ENCODE results near the gene TMEM132A.

TMEM132A gene

DNA sequence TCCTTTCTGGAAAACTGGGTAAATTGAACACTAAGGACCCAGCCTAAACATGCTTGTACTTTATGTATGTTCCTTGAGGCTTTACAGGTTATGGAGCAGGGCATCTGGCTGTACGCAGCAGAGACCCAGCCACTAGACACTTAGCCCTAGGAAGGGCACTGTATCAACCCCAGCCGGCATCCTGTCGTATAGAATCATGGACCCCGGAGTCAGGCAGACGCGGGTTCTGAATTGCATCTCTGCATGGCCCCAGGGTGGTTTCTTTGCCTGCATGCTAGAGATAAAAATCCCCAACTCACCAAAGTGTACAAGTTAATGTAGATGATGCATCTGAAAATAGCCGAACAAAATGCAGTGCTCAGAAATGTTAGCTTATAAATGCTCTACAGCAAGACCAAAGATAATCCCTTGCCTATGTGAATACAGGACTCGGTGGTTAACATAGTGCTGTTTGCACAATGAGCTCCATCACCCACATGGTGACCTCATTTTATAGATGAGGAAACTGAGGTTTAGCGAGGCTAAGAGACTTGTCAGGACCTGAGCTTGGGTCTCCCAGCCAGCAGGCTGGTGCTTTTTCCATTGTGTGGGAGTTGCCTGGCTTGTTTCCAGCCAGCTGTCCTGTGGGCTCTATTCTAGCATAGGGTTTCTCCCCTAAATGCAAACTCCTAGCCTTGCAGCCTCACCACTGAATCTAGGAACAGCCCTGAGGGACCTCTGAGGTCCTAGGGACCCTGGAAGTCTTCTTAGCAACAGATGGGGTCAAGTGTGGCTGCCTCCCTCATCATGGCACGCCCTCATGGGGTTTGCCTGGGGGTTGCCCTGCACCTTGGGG, 54.5 kb downstream of the TMEM132A start:
- Histone ChIP-seq H3K36me3 (ENCODE audit: control insufficient read depth, insufficient read depth, low read length) (no peaks in the 10 kb centered on the region), H3K9ac (ENCODE audit: low read length) (no peak overlapping the region), H3K27me3 (ENCODE audit: control insufficient read depth, insufficient read depth, low read length) (no peaks in the 10 kb centered on the region), H3K4me3 (ENCODE audit: low read length) (no peak overlapping the region), H3K9me3 (ENCODE audit: control insufficient read depth, low read length) (no peaks in the 10 kb centered on the region), H3K4me1 (ENCODE audit: control insufficient read depth, insufficient read depth, low read length) (peaks cover 4% of the 10 kb centered on the region)

DNA sequence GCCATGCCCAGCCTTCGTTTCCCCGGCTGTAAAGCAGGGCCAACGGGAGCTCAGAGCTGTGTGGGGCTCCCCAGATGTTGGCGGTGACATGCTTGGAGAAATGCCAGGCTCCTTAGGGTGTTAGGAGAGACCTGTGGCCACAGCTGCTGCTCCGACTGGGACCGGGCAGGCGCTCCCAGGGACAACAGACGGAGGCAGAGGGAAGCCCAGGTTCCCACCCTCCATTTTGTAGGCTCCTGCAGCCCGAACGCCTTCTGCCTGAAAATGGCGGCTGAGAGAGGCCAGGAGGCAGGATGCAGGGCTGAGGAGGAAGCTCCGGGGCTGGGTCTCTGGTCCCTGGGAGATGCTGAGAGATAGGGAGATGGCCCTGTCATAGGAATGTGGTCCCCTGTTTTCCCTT, 57.3 kb downstream of the TMEM132A start:
- H3K4me1 ChIP-seq (ENCODE audit: control insufficient read depth, insufficient read depth, low read length), result peaks cover 15% of the 10 kb centered on the region
- H3K27me3 ChIP-seq (ENCODE audit: control insufficient read depth, insufficient read depth, low read length), result no peaks in the 10 kb centered on the region
- H3K9me3 ChIP-seq (ENCODE audit: control insufficient read depth, low read length), result no peaks in the 10 kb centered on the region
- no peaks in the 10 kb centered on the region for H3K36me3 ChIP-seq (ENCODE audit: control insufficient read depth, insufficient read depth, low read length)
- H3K4me3 ChIP-seq (ENCODE audit: low read length), result no peak overlapping the region
- no peak overlapping the region for H3K9ac ChIP-seq (ENCODE audit: low read length)

DNA sequence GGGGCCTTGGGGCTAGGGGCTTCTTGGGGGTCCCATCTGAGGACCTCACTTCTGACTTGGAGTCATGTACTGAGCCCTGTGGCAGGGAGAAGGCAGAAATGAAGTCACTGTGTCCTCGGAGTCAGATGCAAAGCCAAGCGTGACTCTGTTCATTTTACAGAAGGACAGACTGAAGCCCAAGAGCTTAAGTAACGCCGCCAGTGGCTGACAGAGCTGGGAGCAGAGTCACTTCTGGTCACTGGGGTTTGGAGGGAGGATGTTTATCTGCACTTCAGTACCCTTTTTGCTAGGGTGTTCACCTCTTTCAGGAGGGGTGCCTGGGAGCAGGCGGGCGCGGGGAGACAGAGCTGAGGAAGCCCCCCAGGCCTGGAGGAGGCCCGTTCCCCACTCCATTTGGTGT, 57.9 kb downstream of the TMEM132A start:
- Histone ChIP-seq H3K4me3 (ENCODE audit: low read length) (no peak overlapping the region), H3K9me3 (ENCODE audit: control insufficient read depth, low read length) (no peaks in the 10 kb centered on the region), H3K9ac (ENCODE audit: low read length) (no peak overlapping the region), H3K27me3 (ENCODE audit: control insufficient read depth, insufficient read depth, low read length) (no peaks in the 10 kb centered on the region), H3K4me1 (ENCODE audit: control insufficient read depth, insufficient read depth, low read length) (peaks cover 18% of the 10 kb centered on the region), H3K36me3 (ENCODE audit: control insufficient read depth, insufficient read depth, low read length) (no peaks in the 10 kb centered on the region)

DNA sequence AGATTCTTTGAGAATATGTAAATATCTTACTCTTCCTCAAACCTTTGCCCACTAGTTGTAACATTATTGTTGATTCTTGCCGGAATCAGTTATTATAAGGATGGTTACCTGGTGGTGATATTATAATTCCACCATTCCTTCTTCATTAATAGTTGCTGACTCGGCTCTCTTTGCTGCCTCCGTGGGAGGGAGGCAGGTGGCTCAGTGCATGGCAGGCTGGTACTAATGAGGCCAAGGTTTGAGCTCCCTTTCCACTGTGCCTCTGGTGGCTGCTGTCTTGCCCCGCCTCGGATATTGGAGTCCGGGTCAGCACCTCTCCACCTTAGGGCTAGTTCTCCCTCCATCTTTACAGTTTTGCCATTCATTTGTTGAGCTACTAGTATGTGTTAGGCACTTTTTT, 59.9 kb downstream of the TMEM132A start:
- H3K36me3 ChIP-seq (ENCODE audit: control insufficient read depth, insufficient read depth, low read length), result no peaks in the 10 kb centered on the region
- no peak overlapping the region for H3K9ac ChIP-seq (ENCODE audit: low read length)
- no peaks in the 10 kb centered on the region for H3K9me3 ChIP-seq (ENCODE audit: control insufficient read depth, low read length)
- peaks cover 15% of the 10 kb centered on the region for H3K4me1 ChIP-seq (ENCODE audit: control insufficient read depth, insufficient read depth, low read length)
- no peaks in the 10 kb centered on the region for H3K27me3 ChIP-seq (ENCODE audit: control insufficient read depth, insufficient read depth, low read length)
- no peak overlapping the region for H3K4me3 ChIP-seq (ENCODE audit: low read length)

DNA sequence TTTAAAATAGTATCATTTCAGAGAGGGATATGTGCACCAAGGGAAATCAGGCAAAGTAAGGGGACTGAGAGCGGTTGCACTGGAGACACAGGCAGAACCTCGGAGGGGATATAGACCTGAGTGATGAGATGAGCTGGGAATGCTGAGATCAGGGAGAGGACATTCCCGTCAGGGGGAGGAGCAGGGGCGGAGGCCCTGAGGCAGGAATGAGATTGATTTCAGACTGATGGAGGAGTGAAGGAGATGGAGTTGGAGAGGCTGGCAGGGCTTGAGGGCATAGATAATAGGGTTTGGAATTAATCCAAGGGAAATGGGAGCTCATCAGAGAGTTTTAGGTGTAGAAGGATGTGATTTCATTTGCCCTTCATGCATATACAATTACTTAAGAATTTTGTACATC, 60.4 kb downstream of the TMEM132A start:
- Histone ChIP-seq H3K36me3 (ENCODE audit: control insufficient read depth, insufficient read depth, low read length) (no peaks in the 10 kb centered on the region), H3K4me1 (ENCODE audit: control insufficient read depth, insufficient read depth, low read length) (peaks cover 15% of the 10 kb centered on the region), H3K9ac (ENCODE audit: low read length) (no peak overlapping the region), H3K9me3 (ENCODE audit: control insufficient read depth, low read length) (no peaks in the 10 kb centered on the region), H3K27me3 (ENCODE audit: control insufficient read depth, insufficient read depth, low read length) (no peaks in the 10 kb centered on the region), H3K4me3 (ENCODE audit: low read length) (no peak overlapping the region)

DNA sequence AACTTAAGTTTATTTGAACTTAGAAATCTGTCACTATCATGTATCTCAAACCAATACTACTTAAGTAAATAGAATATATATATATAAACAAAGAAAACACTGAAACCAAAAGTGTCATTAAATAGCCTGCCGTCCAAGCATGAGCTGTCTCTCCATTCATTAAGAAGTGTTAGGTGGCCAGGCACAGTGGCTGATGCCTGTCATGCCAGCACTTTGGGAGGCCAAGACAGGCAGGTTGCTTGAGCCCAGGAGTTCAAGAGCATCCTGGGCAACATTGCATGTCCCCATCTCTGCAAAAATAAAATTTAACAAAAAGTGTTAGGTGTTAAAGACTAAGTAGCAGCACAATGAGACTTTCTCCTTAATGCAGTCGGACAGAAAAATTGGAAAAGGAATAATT, 61.2 kb downstream of the TMEM132A start:
- H3K36me3 ChIP-seq (ENCODE audit: control insufficient read depth, insufficient read depth, low read length), result no peaks in the 10 kb centered on the region
- H3K9ac ChIP-seq (ENCODE audit: low read length), result no peak overlapping the region
- H3K4me3 ChIP-seq (ENCODE audit: low read length), result no peak overlapping the region
- no peaks in the 10 kb centered on the region for H3K27me3 ChIP-seq (ENCODE audit: control insufficient read depth, insufficient read depth, low read length)
- no peaks in the 10 kb centered on the region for H3K9me3 ChIP-seq (ENCODE audit: control insufficient read depth, low read length)
- peaks cover 15% of the 10 kb centered on the region for H3K4me1 ChIP-seq (ENCODE audit: control insufficient read depth, insufficient read depth, low read length)

DNA sequence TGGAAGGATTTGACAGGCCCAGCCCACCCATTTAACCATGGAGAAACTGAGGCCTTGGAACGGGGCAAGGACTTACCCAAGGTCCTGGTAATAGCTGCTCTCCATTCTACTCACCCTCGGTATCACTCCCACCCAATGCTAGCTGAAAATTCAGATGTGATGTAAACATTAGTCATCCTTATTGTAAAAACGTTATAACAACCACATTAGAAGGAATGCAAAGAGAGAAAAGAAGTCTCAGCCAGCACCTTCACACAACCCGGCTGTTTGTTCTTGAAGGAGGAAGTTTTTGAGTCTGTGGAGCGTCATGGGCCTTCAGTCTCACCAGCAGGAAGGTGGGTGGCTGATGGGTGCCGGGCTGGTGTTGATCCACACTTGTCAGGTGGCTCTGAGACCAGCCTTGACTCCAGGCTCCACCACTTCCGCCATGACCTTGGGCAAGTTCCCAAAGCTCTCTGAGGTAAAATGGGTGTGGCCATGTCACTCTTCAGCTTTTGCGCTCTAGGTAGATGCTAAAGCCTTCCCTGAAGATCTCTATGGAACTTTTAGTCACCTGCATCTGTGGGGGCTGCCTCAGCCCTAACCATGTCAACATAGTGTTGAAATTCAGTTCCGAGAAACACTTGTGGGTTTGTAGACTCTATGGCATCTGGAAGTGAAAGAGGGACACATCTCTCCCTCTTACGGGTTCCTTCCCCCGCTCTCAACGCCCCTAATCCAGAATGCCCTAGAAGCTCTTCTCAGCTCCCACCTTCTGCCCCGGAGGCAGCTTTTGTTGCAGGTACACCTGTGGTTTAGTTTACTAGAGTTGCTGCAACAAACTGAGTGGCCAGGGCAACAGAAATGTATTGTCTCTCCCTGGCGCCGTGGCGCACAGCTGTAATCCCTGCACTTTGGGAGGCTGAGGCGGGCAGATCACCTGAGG, 62.0 kb downstream of the TMEM132A start:
- Histone ChIP-seq H3K4me1 (ENCODE audit: control insufficient read depth, insufficient read depth, low read length) (peaks cover 15% of the 10 kb centered on the region), H3K4me3 (ENCODE audit: low read length) (no peak overlapping the region), H3K9me3 (ENCODE audit: control insufficient read depth, low read length) (no peaks in the 10 kb centered on the region), H3K36me3 (ENCODE audit: control insufficient read depth, insufficient read depth, low read length) (no peaks in the 10 kb centered on the region), H3K9ac (ENCODE audit: low read length) (no peak overlapping the region), H3K27me3 (ENCODE audit: control insufficient read depth, insufficient read depth, low read length) (no peaks in the 10 kb centered on the region)

All from mucosa of stomach (tissue), 1 donor.